Neural progenitor cell (in vitro differentiated cells): ENCODE data around the gene CD19. TPM values are rescaled to one million over a fixed set of nuclear protein-coding genes. Genes with fewer than 3 reads are reported as not detected.

Experiments used
- DNase-seq: peaks from one replicate; pipeline ENCODE4 v3.0.0-alpha.2; 2016; ENCODE audit warnings: low spot score
- H2AFZ ChIP-seq: fragments of 200-600 bp; sonication (generic); replicated peaks from 2 replicates; pipeline ENCODE4 v1.6.1; 2016; ENCODE audit warnings: antibody characterized with exemption
- H3F3A ChIP-seq: fragments of 200-600 bp; sonication (generic); 2 replicates; pipeline ENCODE4 v1.6.1; 2016; ENCODE audit warnings: antibody characterized with exemption, low read depth
- H3K27ac ChIP-seq: fragments of 200-600 bp; sonication (generic); 2 replicates; pipeline ENCODE4 v1.5.1; 2016; ENCODE audit warnings: mild to moderate bottlenecking
- H3K27me3 ChIP-seq: fragments of 200-600 bp; sonication (generic); 2 replicates; pipeline ENCODE4 v1.6.1; 2016; ENCODE audit warnings: mild to moderate bottlenecking, moderate library complexity
- H3K36me3 ChIP-seq: fragments of 200-600 bp; sonication (generic); 2 replicates; pipeline ENCODE4 v1.5.1; 2016
- H3K4me1 ChIP-seq: fragments of 200-600 bp; sonication (generic); 2 replicates; pipeline ENCODE4 v1.6.1; 2016; ENCODE audit warnings: mixed run types
- H3K4me2 ChIP-seq: fragments of 200-600 bp; sonication (generic); 2 replicates; pipeline ENCODE4 v1.6.1; 2016
- H3K4me3 ChIP-seq: fragments of 200-600 bp; sonication (generic); 2 replicates; pipeline ENCODE4 v1.5.1; 2016
- H3K79me2 ChIP-seq: fragments of 200-600 bp; sonication (generic); 2 replicates; pipeline ENCODE4 v1.6.1; 2016; ENCODE audit warnings: low read depth
- H3K9ac ChIP-seq: fragments of 200-600 bp; sonication (generic); 2 replicates; pipeline ENCODE4 v1.6.1; 2016
- H3K9me3 ChIP-seq: fragments of 200-600 bp; sonication (generic); 2 replicates; pipeline ENCODE4 v1.5.1; 2016; ENCODE audit warnings: low read depth
- H4K20me1 ChIP-seq: fragments of 200-600 bp; sonication (generic); 2 replicates; pipeline ENCODE4 v1.6.1; 2016; ENCODE audit warnings: low read depth
- H3K27ac Mint-ChIP-seq: 3 replicates; pipeline ENCODE4 v1.8.0; 2021; ENCODE audit warnings: mixed read lengths
- H3K27me3 Mint-ChIP-seq: 2 replicates; pipeline ENCODE4 v1.8.0; 2022; ENCODE audit warnings: low read depth, mild to moderate bottlenecking, inconsistent platforms, moderate library complexity, mixed read lengths; ENCODE audit not compliant: insufficient read depth
- H3K36me3 Mint-ChIP-seq: 3 replicates; pipeline ENCODE4 v1.8.0; 2021; ENCODE audit warnings: mixed read lengths
- H3K4me1 Mint-ChIP-seq: 3 replicates; pipeline ENCODE4 v1.8.0; 2021; ENCODE audit warnings: mixed read lengths
- H3K4me3 Mint-ChIP-seq: 3 replicates; pipeline ENCODE4 v1.8.0; 2021; ENCODE audit warnings: mild to moderate bottlenecking, moderate library complexity, mixed read lengths
- H3K9me3 Mint-ChIP-seq: 3 replicates; pipeline ENCODE4 v1.8.0; 2020; ENCODE audit warnings: mixed read lengths
- CTCF ChIP-seq: fragments of 200-600 bp; sonication (generic); IDR thresholded peaks from 2 replicates; pipeline ENCODE4 v1.5.1; 2017; ENCODE audit warnings: antibody characterized with exemption, mild to moderate bottlenecking
- EZH2 ChIP-seq: fragments of 200-600 bp; sonication (generic); IDR thresholded peaks from 2 replicates; pipeline ENCODE4 v1.6.1; 2017; ENCODE audit warnings: antibody characterized with exemption, mild to moderate bottlenecking, moderate library complexity
- EZH2phosphoT487 ChIP-seq: fragments of 200-600 bp; sonication (generic); IDR thresholded peaks from 2 replicates; pipeline ENCODE4 v1.6.1; 2017; ENCODE audit warnings: antibody characterized with exemption
- total RNA-seq: library from RNA; depleted of rRNA; stranded (reverse); fragments of >200 nt; gene quantifications from 2 replicates; pipeline ENCODE4 v1.2.3, GENCODE V29; 2015; ENCODE audit warnings: low replicate concordance

The CD19 gene
- total RNA-seq, 1 donor from 2014 or later, result not detected

GRCh38 chr16:28930652-28931051 is 1.1 kb upstream of the CD19 start:
- Histone ChIP-seq H4K20me1 (no peaks in the 10 kb centered on the region), H3K4me2 (peak overlapping the region; percentile 66), H3K4me3 (peak overlapping the region; percentile 9), H2AFZ (peak overlapping the region; percentile 41), H3K9me3 (no peaks in the 10 kb centered on the region), H3K79me2 (no peaks in the 10 kb centered on the region), H3K36me3 (no peaks in the 10 kb centered on the region), H3K27me3 (no peaks in the 10 kb centered on the region), H3F3A (peaks cover 31% of the 10 kb centered on the region), H3K27ac (peak overlapping the region; percentile 86), H3K4me1 (peaks cover 8% of the 10 kb centered on the region), H3K9ac (no peak overlapping the region)
- H3K36me3 Mint-ChIP-seq, result no peaks in the 10 kb centered on the region
- peaks cover 10% of the 10 kb centered on the region for H3K27me3 Mint-ChIP-seq
- DNase-seq, result peak; percentile 88
- H3K4me3 Mint-ChIP-seq, result peak overlapping the region; percentile 13
- H3K9me3 Mint-ChIP-seq, result no peaks in the 10 kb centered on the region
- peaks cover 23% of the 10 kb centered on the region for H3K4me1 Mint-ChIP-seq
- TF ChIP-seq EZH2phosphoT487 (peak; percentile 62), EZH2 (no peak)
- H3K27ac Mint-ChIP-seq, result peak overlapping the region; percentile 78

- no peaks in the 10 kb centered on the region for H3K27me3 ChIP-seq
- H3K36me3 Mint-ChIP-seq, result no peaks in the 10 kb centered on the region
- no peaks in the 10 kb centered on the region for H3K79me2 ChIP-seq
- H3K9me3 ChIP-seq, result no peaks in the 10 kb centered on the region
- H3K9ac ChIP-seq, result no peak overlapping the region
- no peaks in the 10 kb centered on the region for H3K36me3 ChIP-seq
- no peak overlapping the region for H3K4me2 ChIP-seq
- H2AFZ ChIP-seq, result peak overlapping the region; percentile 34
- no peak overlapping the region for H3K4me3 ChIP-seq
- DNase-seq, result no peak
- H3K27ac Mint-ChIP-seq, result peak overlapping the region; percentile 90
- H4K20me1 ChIP-seq, result no peaks in the 10 kb centered on the region
- peaks cover 23% of the 10 kb centered on the region for H3K4me1 Mint-ChIP-seq
- peaks cover 16% of the 10 kb centered on the region for H3F3A ChIP-seq
- H3K4me3 Mint-ChIP-seq, result no peak overlapping the region
- H3K27me3 Mint-ChIP-seq, result peaks cover 6% of the 10 kb centered on the region
- H3K27ac ChIP-seq, result no peak overlapping the region
- no peaks in the 10 kb centered on the region for H3K9me3 Mint-ChIP-seq
- TF ChIP-seq EZH2phosphoT487 (no peak), CTCF (no peak)
- peaks cover 8% of the 10 kb centered on the region for H3K4me1 ChIP-seq
Measured at GRCh38 chr16:28932339-28933141, 769 bp downstream of the CD19 start.

GRCh38 chr16:28933171-28933570 is 1.4 kb downstream of the CD19 start:
- Mint-ChIP-seq H3K27me3 (peaks cover 6% of the 10 kb centered on the region), H3K9me3 (no peaks in the 10 kb centered on the region), H3K27ac (no peak overlapping the region), H3K4me3 (no peak overlapping the region), H3K36me3 (no peaks in the 10 kb centered on the region), H3K4me1 (peaks cover 20% of the 10 kb centered on the region)
- Histone ChIP-seq H3K36me3 (no peaks in the 10 kb centered on the region), H3K4me1 (peaks cover 8% of the 10 kb centered on the region), H3K27me3 (no peaks in the 10 kb centered on the region), H3K9ac (no peak overlapping the region), H3K4me2 (no peak overlapping the region), H3K79me2 (no peaks in the 10 kb centered on the region), H2AFZ (no peak overlapping the region), H3K4me3 (no peak overlapping the region), H3K9me3 (no peaks in the 10 kb centered on the region), H3K27ac (no peak overlapping the region), H4K20me1 (no peaks in the 10 kb centered on the region), H3F3A (peaks cover 16% of the 10 kb centered on the region)
- TF ChIP-seq CTCF, result no peak
- DNase-seq, result no peak

- no peaks in the 10 kb centered on the region for H3K79me2 ChIP-seq
- H3K4me1 ChIP-seq, result peaks cover 8% of the 10 kb centered on the region
- H3F3A ChIP-seq, result peaks cover 10% of the 10 kb centered on the region
- H3K27me3 ChIP-seq, result no peaks in the 10 kb centered on the region
- H3K27ac Mint-ChIP-seq, result no peak overlapping the region
- peaks cover 18% of the 10 kb centered on the region for H3K4me1 Mint-ChIP-seq
- H2AFZ ChIP-seq, result no peak overlapping the region
- H3K36me3 Mint-ChIP-seq, result no peaks in the 10 kb centered on the region
- no peak overlapping the region for H3K4me2 ChIP-seq
- no peaks in the 10 kb centered on the region for H4K20me1 ChIP-seq
- no peak overlapping the region for H3K9ac ChIP-seq
- H3K4me3 Mint-ChIP-seq, result peak overlapping the region; percentile 12
- peaks cover 9% of the 10 kb centered on the region for H3K27me3 Mint-ChIP-seq
- H3K9me3 Mint-ChIP-seq, result no peaks in the 10 kb centered on the region
- H3K4me3 ChIP-seq, result no peak overlapping the region
- H3K9me3 ChIP-seq, result no peaks in the 10 kb centered on the region
- TF ChIP-seq EZH2, result no peak
- TF ChIP-seq EZH2phosphoT487, result no peak
- TF ChIP-seq CTCF, result no peak
- no peak for DNase-seq
- no peak overlapping the region for H3K27ac ChIP-seq
- no peaks in the 10 kb centered on the region for H3K36me3 ChIP-seq
Measured at GRCh38 chr16:28935346-28935745, 3.6 kb downstream of the CD19 start.
